GM21825 (cell line): ENCODE results near the gene NXPH1.

Experiments
- ATAC-seq: cut with Tn5 transposase; IDR thresholded peaks from one replicate; pipeline ENCODE4 v1.9.1; 2021; ENCODE audit warnings: mild to moderate bottlenecking, moderate library complexity; ENCODE audit not compliant: unreplicated experiment

Gene NXPH1

GRCh38 chr7:8590225-8590624 lies 156.8 kb downstream of the NXPH1 start:
- no peak for ATAC-seq

GRCh38 chr7:8590791-8591190 lies 157.4 kb downstream of the NXPH1 start:
- no peak for ATAC-seq

- ATAC-seq, result no peak
Measured at GRCh38 chr7:8591289-8591688, 157.9 kb downstream of the NXPH1 start.

GRCh38 chr7:8592167-8592566 lies 158.8 kb downstream of the NXPH1 start:
- ATAC-seq, result no peak

- no peak for ATAC-seq
Measured at GRCh38 chr7:8594115-8594514, 160.7 kb downstream of the NXPH1 start.

- ATAC-seq, result no peak
Measured at GRCh38 chr7:8597565-8597964, 164.2 kb downstream of the NXPH1 start.

- ATAC-seq, result no peak
Measured at GRCh38 chr7:8601121-8601520, 167.7 kb downstream of the NXPH1 start.

GRCh38 chr7:8605221-8605620 lies 171.8 kb downstream of the NXPH1 start:
- ATAC-seq, result no peak

- no peak for ATAC-seq
Measured at GRCh38 chr7:8612584-8612983, 179.2 kb downstream of the NXPH1 start.

GRCh38 chr7:8613191-8613590 lies 179.8 kb downstream of the NXPH1 start:
- ATAC-seq, result no peak

GRCh38 chr7:8615019-8615418 lies 181.6 kb downstream of the NXPH1 start:
- ATAC-seq, result no peak

- no peak for ATAC-seq
Measured at GRCh38 chr7:8618441-8619070, 185.1 kb downstream of the NXPH1 start.

GRCh38 chr7:8620169-8620568 lies 186.8 kb downstream of the NXPH1 start:
- ATAC-seq, result no peak

- no peak for ATAC-seq
Measured at GRCh38 chr7:8625612-8626011, 192.2 kb downstream of the NXPH1 start.

- ATAC-seq, result no peak
Measured at GRCh38 chr7:8627325-8627724, 193.9 kb downstream of the NXPH1 start.

GRCh38 chr7:8628656-8629055 lies 195.2 kb downstream of the NXPH1 start:
- no peak for ATAC-seq

- no peak for ATAC-seq
Measured at GRCh38 chr7:8629504-8629903, 196.1 kb downstream of the NXPH1 start.

- ATAC-seq, result no peak
Measured at GRCh38 chr7:8637322-8637721, 203.9 kb downstream of the NXPH1 start.

- no peak for ATAC-seq
Measured at GRCh38 chr7:8638076-8638475, 204.7 kb downstream of the NXPH1 start.

- ATAC-seq, result no peak
Measured at GRCh38 chr7:8639668-8640067, 206.3 kb downstream of the NXPH1 start.

- no peak for ATAC-seq
Measured at GRCh38 chr7:8640671-8641070, 207.3 kb downstream of the NXPH1 start.

- no peak for ATAC-seq
Measured at GRCh38 chr7:8668627-8669500, 235.5 kb downstream of the NXPH1 start.

GRCh38 chr7:8669501-8669851 lies 236.1 kb downstream of the NXPH1 start:
- no peak for ATAC-seq
